Measurements from ENCODE around the gene TOM1L2. TPM values are rescaled to one million over a fixed set of nuclear protein-coding genes. Genes with fewer than 3 reads are reported as not detected.

TOM1L2 gene
- total and polyA plus RNA-seq, 4 experiments from 2014 or later: 1.6 to 63.1 (median 35.7) TPM

DNA sequence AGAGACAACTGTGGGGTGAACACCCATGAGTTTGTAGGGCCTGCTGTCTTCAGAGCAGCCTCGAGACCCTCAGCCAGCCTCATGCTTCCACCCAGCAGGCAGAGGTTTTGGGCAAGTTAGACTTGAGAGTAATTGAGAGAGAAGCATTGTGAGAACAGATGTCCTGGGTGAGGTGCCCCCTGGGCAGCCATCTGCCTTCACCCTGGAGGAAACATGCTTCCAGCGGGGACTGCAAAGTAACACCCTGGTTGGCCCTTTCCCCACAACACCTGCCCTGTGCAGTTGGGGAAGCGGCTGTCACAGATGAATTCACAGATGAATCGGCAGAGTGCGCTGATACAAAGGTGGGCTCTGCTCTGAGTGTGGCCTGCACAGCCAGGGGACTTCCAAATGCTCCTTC lies 43.4 kb upstream of the TOM1L2 start:
- H3K9me3 ChIP-seq (ENCODE audit: control insufficient read depth in 1 of 2, low read length in 2 of 2): no peaks in the 10 kb centered on the region
- Mint-ChIP-seq H3K4me3 (no peak overlapping the region), H3K9me3 (no peaks in the 10 kb centered on the region), H3K36me3 (peaks cover 24 to 41% of the 10 kb centered on the region in 2 donors), H3K27me3 (no peaks in the 10 kb centered on the region), H3K4me1 (no peaks in the 10 kb centered on the region), H3K27ac (no peak overlapping the region)
- H3K4me1 ChIP-seq (ENCODE audit: insufficient read depth, low read length): no peaks in the 10 kb centered on the region
- ChIA-PET CTCF (ENCODE audit: partially characterized antibody) (no interaction called here), POLR2A (ENCODE audit: partially characterized antibody) (no interaction called here)
- no peak for DNase-seq
- H3K36me3 ChIP-seq (ENCODE audit: insufficient read depth, low read length): no peaks in the 10 kb centered on the region
- H3K27ac ChIP-seq (ENCODE audit: low read depth, low read length): no peak overlapping the region
- intact Hi-C loops (cut with micrococcal nuclease): no loop called here
- no peaks in the 10 kb centered on the region for H3K27me3 ChIP-seq (ENCODE audit: insufficient read depth, low read length)
- no peak overlapping the region for H3K4me3 ChIP-seq (ENCODE audit: low read length in 2 of 2)

- Histone ChIP-seq H3K4me1 (ENCODE audit: insufficient read depth, low read length) (no peaks in the 10 kb centered on the region), H3K9me3 (ENCODE audit: control insufficient read depth in 1 of 2, low read length in 2 of 2) (no peaks in the 10 kb centered on the region), H3K36me3 (ENCODE audit: insufficient read depth, low read length) (no peaks in the 10 kb centered on the region), H3K27me3 (ENCODE audit: insufficient read depth, low read length) (no peaks in the 10 kb centered on the region), H3K27ac (ENCODE audit: low read depth, low read length) (no peak overlapping the region), H3K4me3 (ENCODE audit: low read length in 2 of 2) (no peak overlapping the region)
- ChIA-PET POLR2A (ENCODE audit: partially characterized antibody) (no interaction called here), CTCF (ENCODE audit: partially characterized antibody) (interaction anchor here (0.8 kb wide), 1 partner anchor 12 kb away, joined by 3 read pairs; no protein-coding TSS in a partner anchor)
- H3K27me3 Mint-ChIP-seq: no peaks in the 10 kb centered on the region
- H3K27ac Mint-ChIP-seq: no peak overlapping the region
- H3K4me1 Mint-ChIP-seq: no peaks in the 10 kb centered on the region
- no peak overlapping the region for H3K4me3 Mint-ChIP-seq
- peaks cover 29 to 39% of the 10 kb centered on the region in 2 donors for H3K36me3 Mint-ChIP-seq
- DNase-seq: no peak
- intact Hi-C loops (cut with micrococcal nuclease): no loop called here
- H3K9me3 Mint-ChIP-seq: no peaks in the 10 kb centered on the region
Observed at GRCh38 chr17:18014006-18014405, 41.8 kb upstream of the TOM1L2 start.

DNA sequence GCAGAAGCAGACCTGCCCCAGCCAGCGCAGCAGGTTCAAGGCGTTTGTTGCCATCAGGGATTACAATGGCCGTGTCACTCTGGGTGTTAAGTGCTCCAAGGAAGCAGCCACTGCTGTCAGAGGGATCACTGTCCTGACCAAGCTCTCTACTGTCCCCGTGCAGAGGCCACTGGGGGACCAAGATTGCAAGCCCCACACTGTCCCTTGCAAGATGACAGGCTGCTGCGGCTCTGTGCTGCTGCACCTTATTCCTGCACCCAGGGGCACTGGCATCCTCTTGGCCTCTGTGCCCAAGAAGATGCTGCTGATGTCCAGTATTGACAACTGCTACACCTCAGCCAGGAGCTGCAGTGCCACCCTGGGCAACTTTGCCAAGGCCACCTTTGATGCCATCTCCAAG lies 39.1 kb upstream of the TOM1L2 start:
- no peaks in the 10 kb centered on the region for H3K4me1 ChIP-seq (ENCODE audit: insufficient read depth, low read length)
- peaks cover 31 to 46% of the 10 kb centered on the region in 2 donors for H3K36me3 Mint-ChIP-seq
- no peak overlapping the region for H3K27ac ChIP-seq (ENCODE audit: low read depth, low read length)
- H3K27ac Mint-ChIP-seq: no peak overlapping the region
- CTCF ChIA-PET (ENCODE audit: partially characterized antibody): interaction anchor here (2.0 kb wide), 1 partner anchor 15 kb away, joined by 5 read pairs; no protein-coding TSS in a partner anchor
- H3K4me3 ChIP-seq (ENCODE audit: low read length in 2 of 2): no peak overlapping the region
- DNase-seq: no peak
- H3K36me3 ChIP-seq (ENCODE audit: insufficient read depth, low read length): no peaks in the 10 kb centered on the region
- no peaks in the 10 kb centered on the region for H3K9me3 ChIP-seq (ENCODE audit: control insufficient read depth in 1 of 2, low read length in 2 of 2)
- no peaks in the 10 kb centered on the region for H3K4me1 Mint-ChIP-seq
- POLR2A ChIA-PET (ENCODE audit: partially characterized antibody): no interaction called here
- intact Hi-C loops (cut with micrococcal nuclease): no loop called here
- H3K27me3 ChIP-seq (ENCODE audit: insufficient read depth, low read length): no peaks in the 10 kb centered on the region
- H3K27me3 Mint-ChIP-seq: no peaks in the 10 kb centered on the region
- no peak overlapping the region for H3K4me3 Mint-ChIP-seq
- H3K9me3 Mint-ChIP-seq: no peaks in the 10 kb centered on the region

GRCh38 chr17:18009609-18010420 lies 37.6 kb upstream of the TOM1L2 start:
- POLR2A ChIA-PET (ENCODE audit: partially characterized antibody): no interaction called here
- Histone ChIP-seq H3K4me3 (ENCODE audit: low read length in 2 of 2) (no peak overlapping the region), H3K36me3 (ENCODE audit: insufficient read depth, low read length) (no peaks in the 10 kb centered on the region), H3K4me1 (ENCODE audit: insufficient read depth, low read length) (no peaks in the 10 kb centered on the region), H3K9me3 (ENCODE audit: control insufficient read depth in 1 of 2, low read length in 2 of 2) (no peaks in the 10 kb centered on the region), H3K27me3 (ENCODE audit: insufficient read depth, low read length) (no peaks in the 10 kb centered on the region), H3K27ac (ENCODE audit: low read depth, low read length) (no peak overlapping the region)
- H3K27ac Mint-ChIP-seq: peak overlapping the region in 1 of 7 donors; percentile 41
- H3K27me3 Mint-ChIP-seq: no peaks in the 10 kb centered on the region
- no peak for DNase-seq
- peaks cover 0 to 2% (median 0%) of the 10 kb centered on the region in 4 donors for H3K4me1 Mint-ChIP-seq
- H3K9me3 Mint-ChIP-seq: no peaks in the 10 kb centered on the region
- CTCF ChIA-PET (ENCODE audit: partially characterized antibody): interaction anchor here (2.0 kb wide), 1 partner anchor 16 kb away, joined by 5 read pairs; no protein-coding TSS in a partner anchor
- no peak overlapping the region for H3K4me3 Mint-ChIP-seq
- intact Hi-C loops (cut with micrococcal nuclease): no loop called here
- H3K36me3 Mint-ChIP-seq: peaks cover 28 to 46% of the 10 kb centered on the region in 2 donors

DNA sequence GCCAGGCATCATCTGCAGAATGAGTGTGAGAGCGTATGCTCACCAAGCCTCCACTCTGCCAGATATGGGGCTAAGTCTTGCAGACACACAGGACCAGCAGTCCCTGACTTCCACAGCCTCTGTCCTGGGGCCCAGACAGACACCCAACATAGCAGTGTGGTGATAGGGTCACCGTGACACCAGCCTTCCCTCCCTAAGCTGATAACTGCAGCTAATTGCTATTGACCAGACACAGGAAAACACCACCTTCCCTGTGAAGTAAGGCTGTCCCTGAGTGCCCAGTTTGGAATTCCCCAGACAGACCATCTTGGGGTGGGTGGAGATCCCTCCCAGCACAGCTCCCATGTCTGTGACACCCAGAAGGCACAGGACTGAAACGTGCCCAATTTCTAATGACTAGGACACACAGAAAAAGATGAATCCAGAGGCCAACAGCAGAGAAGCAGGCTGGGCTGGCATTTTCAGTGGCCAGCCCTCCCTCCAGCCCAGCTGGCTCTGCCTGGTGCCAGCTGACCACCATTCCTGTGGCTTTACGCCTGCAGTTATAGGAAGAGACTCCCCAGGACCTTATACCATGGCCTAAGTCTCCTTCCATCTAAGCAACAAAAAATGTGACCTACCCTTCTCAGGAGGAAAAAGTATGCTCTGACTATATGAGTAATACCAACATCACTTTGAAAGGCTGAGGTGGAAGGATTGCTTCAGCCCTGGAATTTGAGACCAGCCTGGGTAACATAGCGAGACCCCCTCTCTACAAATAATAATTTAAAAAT lies 36.5 kb upstream of the TOM1L2 start:
- H3K36me3 ChIP-seq (ENCODE audit: insufficient read depth, low read length): no peaks in the 10 kb centered on the region
- peaks cover 23 to 44% of the 10 kb centered on the region in 2 donors for H3K36me3 Mint-ChIP-seq

GRCh38 chr17:18006495-18007239 lies 34.5 kb upstream of the TOM1L2 start:
- Histone ChIP-seq H3K27ac (ENCODE audit: low read depth, low read length) (no peak overlapping the region), H3K9me3 (ENCODE audit: control insufficient read depth in 1 of 2, low read length in 2 of 2) (no peaks in the 10 kb centered on the region), H3K4me3 (ENCODE audit: low read length in 2 of 2) (no peak overlapping the region), H3K27me3 (ENCODE audit: insufficient read depth, low read length) (no peaks in the 10 kb centered on the region), H3K36me3 (ENCODE audit: insufficient read depth, low read length) (no peaks in the 10 kb centered on the region), H3K4me1 (ENCODE audit: insufficient read depth, low read length) (no peaks in the 10 kb centered on the region)
- intact Hi-C loops (cut with micrococcal nuclease): no loop called here
- Mint-ChIP-seq H3K36me3 (peaks cover 15 to 30% of the 10 kb centered on the region in 2 donors), H3K9me3 (no peaks in the 10 kb centered on the region), H3K4me1 (peaks cover 0 to 2% (median 0%) of the 10 kb centered on the region in 4 donors), H3K27ac (peak overlapping the region in 1 of 7 donors; percentile 59), H3K27me3 (no peaks in the 10 kb centered on the region), H3K4me3 (no peak overlapping the region)
- CTCF ChIA-PET (ENCODE audit: partially characterized antibody): no interaction called here
- no peak for DNase-seq
- POLR2A ChIA-PET (ENCODE audit: partially characterized antibody): no interaction called here

More for the DNA sequence above, 36.5 kb upstream of the TOM1L2 start:
- no peaks in the 10 kb centered on the region for H3K9me3 ChIP-seq (ENCODE audit: control insufficient read depth in 1 of 2, low read length in 2 of 2)
- H3K4me1 ChIP-seq (ENCODE audit: insufficient read depth, low read length): no peaks in the 10 kb centered on the region
- H3K9me3 Mint-ChIP-seq: no peaks in the 10 kb centered on the region
- ChIA-PET POLR2A (ENCODE audit: partially characterized antibody) (no interaction called here), CTCF (ENCODE audit: partially characterized antibody) (no interaction called here)
- H3K27ac Mint-ChIP-seq: no peak overlapping the region
- DNase-seq: no peak
- H3K27me3 ChIP-seq (ENCODE audit: insufficient read depth, low read length): no peaks in the 10 kb centered on the region
- intact Hi-C loops (cut with micrococcal nuclease): no loop called here
- H3K27ac ChIP-seq (ENCODE audit: low read depth, low read length): no peak overlapping the region
- peaks cover 0 to 2% (median 0%) of the 10 kb centered on the region in 4 donors for H3K4me1 Mint-ChIP-seq
- H3K27me3 Mint-ChIP-seq: no peaks in the 10 kb centered on the region
- no peak overlapping the region for H3K4me3 Mint-ChIP-seq
- no peak overlapping the region for H3K4me3 ChIP-seq (ENCODE audit: low read length in 2 of 2)

- CTCF ChIA-PET (ENCODE audit: partially characterized antibody): interaction anchor here (0.8 kb wide), 1 partner anchor 59 kb away, joined by 3 read pairs; no protein-coding TSS in a partner anchor
- no peaks in the 10 kb centered on the region for H3K9me3 Mint-ChIP-seq
Observed at GRCh38 chr17:18005496-18005895, 33.3 kb upstream of the TOM1L2 start.

More at GRCh38 chr17:18005496-18005895, 33.3 kb upstream of the TOM1L2 start:
- Mint-ChIP-seq H3K4me1 (peaks cover 0 to 2% (median 0%) of the 10 kb centered on the region in 4 donors), H3K27me3 (no peaks in the 10 kb centered on the region), H3K4me3 (no peak overlapping the region), H3K27ac (no peak overlapping the region), H3K36me3 (peaks cover 15 to 30% of the 10 kb centered on the region in 2 donors)
- intact Hi-C loops (cut with micrococcal nuclease): no loop called here
- POLR2A ChIA-PET (ENCODE audit: partially characterized antibody): no interaction called here
- DNase-seq: no peak
- no peaks in the 10 kb centered on the region for H3K36me3 ChIP-seq (ENCODE audit: insufficient read depth, low read length)
- H3K4me1 ChIP-seq (ENCODE audit: insufficient read depth, low read length): no peaks in the 10 kb centered on the region
- H3K9me3 ChIP-seq (ENCODE audit: control insufficient read depth in 1 of 2, low read length in 2 of 2): no peaks in the 10 kb centered on the region
- no peaks in the 10 kb centered on the region for H3K27me3 ChIP-seq (ENCODE audit: insufficient read depth, low read length)
- no peak overlapping the region for H3K27ac ChIP-seq (ENCODE audit: low read depth, low read length)
- H3K4me3 ChIP-seq (ENCODE audit: low read length in 2 of 2): no peak overlapping the region

All from CD4-positive, alpha-beta memory T cell (primary cell).